Colonic mucosa (tissue), 4 donors: Measurements from ENCODE around the gene TRIM65. TPM values are rescaled to one million over a fixed set of nuclear protein-coding genes. Genes with fewer than 3 reads are reported as not detected.
"Not testable (repeated sequence)": the region's sequence is repeated elsewhere in the genome, so short reads cannot be mapped to it uniquely, and the experiment has no call there.

Experiments used
- DNase-seq: peaks from one replicate; pipeline ENCODE4 v3.0.0-alpha.2; 2020
- H3K27ac ChIP-seq: fragments of 200-600 bp; one replicate; pipeline ENCODE4 v1.8.0; 2021
- H3K27me3 ChIP-seq: fragments of 200-600 bp; one replicate; pipeline ENCODE4 v1.8.0; 2021
- H3K36me3 ChIP-seq: fragments of 200-600 bp; one replicate; pipeline ENCODE4 v1.8.0; 2021
- H3K4me1 ChIP-seq: fragments of 200-600 bp; one replicate; pipeline ENCODE4 v1.8.0; 2021; ENCODE audit warnings: mild to moderate bottlenecking
- H3K4me3 ChIP-seq: fragments of 200-600 bp; one replicate; pipeline ENCODE4 v1.8.0; 2021
- H3K9ac ChIP-seq, 2 donors: one replicate each; pipeline ENCODE4 v1.7.0; 2013; ENCODE audit warnings: control low read depth in 2 of 2, low read depth in 2 of 2, low read length in 2 of 2
- H3K9me3 ChIP-seq: fragments of 200-600 bp; one replicate; pipeline ENCODE4 v1.8.0; 2021
- CTCF ChIP-seq: fragments of 200-600 bp; IDR thresholded peaks from one replicate; pipeline ENCODE4 v1.8.0; 2022; ENCODE audit warnings: antibody characterized with exemption, mild to moderate bottlenecking
- intact Hi-C: fragments of 100-400 bp; cut with DNase I; formaldehyde crosslinking; loops from one replicate; pipeline ENCODE4 v1.14.1; 2022
- total RNA-seq, 2 donors: library from RNA; stranded (reverse); fragmentation: NEBNext Ultra II Directional in 1 of 2; extraction: Animal tissue kit (Norgen Biotek cat#: 25700) in 1 of 2; gene quantifications; one replicate each; pipeline ENCODE4 v1.2.1, GENCODE V29; 2021
- donor health status: healthy.
- donor health status: DM: no; HTN: no; CAD: no.
- donor health status: DM: no; HTN: no; CAD: no.

The TRIM65 gene
- total RNA-seq, 2 donors from 2014 or later = 14.5 to 26.0 TPM

- no peak for TF ChIP-seq CTCF
- intact Hi-C loops = no loop called here
- Histone ChIP-seq H3K9me3 (no peaks in the 10 kb centered on the region), H3K9ac (peak overlapping the region; percentile 14 to 40), H3K4me1 (peaks cover 3% of the 10 kb centered on the region), H3K27me3 (no peaks in the 10 kb centered on the region), H3K4me3 (no peak overlapping the region), H3K36me3 (no peaks in the 10 kb centered on the region), H3K27ac (peak overlapping the region; percentile 42)
- DNase-seq = peak; percentile 58
These were observed 32.3 kb downstream of the TRIM65 start for GRCh38 chr17:75864448-75864871.

DNA sequence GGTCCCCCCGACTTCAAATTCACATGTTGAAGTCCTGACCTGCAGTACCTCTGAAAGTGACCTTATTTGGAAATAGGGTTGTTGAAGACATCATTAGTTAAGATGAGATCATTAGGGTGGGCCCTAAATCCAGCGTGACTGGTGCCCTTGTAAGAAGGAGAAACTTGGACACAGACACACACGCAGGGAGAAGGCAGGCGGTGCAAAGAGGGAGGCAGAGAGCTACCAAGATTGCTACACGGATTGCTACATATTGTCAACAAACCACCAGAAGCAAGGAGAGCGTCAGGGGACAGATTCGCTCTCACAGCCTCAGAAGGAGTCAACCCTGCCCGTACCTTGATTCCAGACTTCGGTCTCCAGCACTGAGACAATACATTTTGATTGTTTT, 34.8 kb downstream of the TRIM65 start:
- Histone ChIP-seq H3K4me1 (no peaks in the 10 kb centered on the region), H3K4me3 (no peak overlapping the region)

GRCh38 chr17:75859358-75859757, 37.4 kb downstream of the TRIM65 start:
- H3K27me3 ChIP-seq, H3K9me3 ChIP-seq, H3K27ac ChIP-seq, H3K4me3 ChIP-seq, H3K4me1 ChIP-seq, H3K9ac ChIP-seq, intact Hi-C loops, DNase-seq, H3K36me3 ChIP-seq: not testable (repeated sequence)

More for the DNA sequence above, 34.8 kb downstream of the TRIM65 start:
- TF ChIP-seq CTCF = no peak
- no peak for DNase-seq
- Histone ChIP-seq H3K27ac (no peak overlapping the region), H3K36me3 (no peaks in the 10 kb centered on the region), H3K9ac (no peak overlapping the region), H3K27me3 (no peaks in the 10 kb centered on the region), H3K9me3 (no peaks in the 10 kb centered on the region)
- intact Hi-C loops = no loop called here

GRCh38 chr17:75856062-75856756, 40.5 kb downstream of the TRIM65 start:
- peaks cover 16% of the 10 kb centered on the region for H3K4me1 ChIP-seq

GRCh38 chr17:75855310-75856061, 41.3 kb downstream of the TRIM65 start, which contains the start of gene WBP2:
Gene WBP2, minus strand, starts transcription at chr17:75855335. Its CDS starts 38 bp downstream, at chr17:75855297.
- H3K4me1 ChIP-seq = peaks cover 16% of the 10 kb centered on the region
- TF ChIP-seq CTCF = no peak
- H3K36me3 ChIP-seq = peaks cover 10% of the 10 kb centered on the region
- no peaks in the 10 kb centered on the region for H3K9me3 ChIP-seq
- peak within 1 kb of the TSS; percentile 90 for H3K27ac ChIP-seq
- peak within 1 kb of the TSS; percentile 66 for H3K4me3 ChIP-seq
- intact Hi-C loops = no loop called here
- H3K9ac ChIP-seq = peak within 1 kb of the TSS; percentile 97 to 98
- no peaks in the 10 kb centered on the region for H3K27me3 ChIP-seq
- peak; percentile 98 for DNase-seq

More at GRCh38 chr17:75856062-75856756, 40.5 kb downstream of the TRIM65 start:
- intact Hi-C loops = no loop called here
- Histone ChIP-seq H3K9ac (peak overlapping the region; percentile 97 to 98), H3K27me3 (no peaks in the 10 kb centered on the region), H3K4me3 (peak overlapping the region; percentile 66), H3K36me3 (peaks cover 3% of the 10 kb centered on the region), H3K9me3 (no peaks in the 10 kb centered on the region), H3K27ac (peak overlapping the region; percentile 90)
- DNase-seq = no peak
- TF ChIP-seq CTCF = no peak
